NCI-H1694 treated with DMSO at 0.1 percent for 48 hours (cell line): ENCODE measurements around the gene OBSCN.

Source experiments
- DNase-seq: peaks from one replicate; lab custom pipeline; 2025; lab: John Stamatoyannopoulos, UW

OBSCN gene

GRCh38 chr1:228207851-228208821 lies at the start of gene OBSCN:
TSS of gene OBSCN (plus strand) at chr1:228208044. CDS start at chr1:228211784, 3,740 bp downstream.
- DNase-seq: no peak

GRCh38 chr1:228158151-228159007 lies 49.5 kb upstream of the OBSCN start:
- no peak for DNase-seq

GRCh38 chr1:228159008-228159665 lies 48.7 kb upstream of the OBSCN start:
- no peak for DNase-seq

GRCh38 chr1:228160201-228160761 lies 47.6 kb upstream of the OBSCN start:
- DNase-seq: no peak

- DNase-seq: no peak
These were observed 46.5 kb upstream of the OBSCN start for GRCh38 chr1:228161362-228161761.

- no peak for DNase-seq
These were observed 46.0 kb upstream of the OBSCN start for GRCh38 chr1:228161866-228162265.

- no peak for DNase-seq
These were observed 45.4 kb upstream of the OBSCN start for GRCh38 chr1:228162286-228163006.

GRCh38 chr1:228163007-228163753 lies 44.7 kb upstream of the OBSCN start:
- DNase-seq: no peak

- DNase-seq: no peak
These were observed 43.9 kb upstream of the OBSCN start for GRCh38 chr1:228163776-228164519.

- DNase-seq: no peak
These were observed 43.1 kb upstream of the OBSCN start for GRCh38 chr1:228164561-228165371.

GRCh38 chr1:228165372-228166169 lies 42.3 kb upstream of the OBSCN start, which contains the start of gene IBA57:
TSS of gene IBA57 (plus strand) at chr1:228165804. CDS start at chr1:228165817, 13 bp downstream.
- peak; percentile 96 for DNase-seq

- peak; percentile 64 for DNase-seq
These were observed 41.5 kb upstream of the OBSCN start for GRCh38 chr1:228166170-228166936.

- no peak for DNase-seq
These were observed 39.1 kb upstream of the OBSCN start for GRCh38 chr1:228168563-228169270.

GRCh38 chr1:228169345-228169744 lies 38.5 kb upstream of the OBSCN start:
- DNase-seq: no peak

- no peak for DNase-seq
These were observed 37.2 kb upstream of the OBSCN start for GRCh38 chr1:228170666-228171065.

- no peak for DNase-seq
These were observed 36.5 kb upstream of the OBSCN start for GRCh38 chr1:228171221-228171891.
